SK-N-SH (cell line): ENCODE results near the gene MRM2. TPM values are rescaled to one million over a fixed set of nuclear protein-coding genes. Genes with fewer than 3 reads are reported as not detected.

Experiments used
- CTCF ChIA-PET: fragments of 300-600, 350-600 bp; formaldehyde crosslinking; extraction: SDS; loops from one replicate; lab custom pipeline; 2021; lab: Yijun Ruan, JAX
- POLR2A ChIA-PET: fragments of 350-600 bp; sonication (Branson Sonifier 250); formaldehyde crosslinking; extraction: SDS; loops from one replicate; lab custom pipeline; 2020; ENCODE audit warnings: antibody characterized with exemption, inconsistent platforms; lab: Yijun Ruan, JAX
- DNase-seq: peaks from one replicate; pipeline ENCODE4 v3.0.0; 2012
- H2AFZ ChIP-seq: fragments of 200-600 bp; sonication (generic); 2 replicates; pipeline ENCODE4 v1.8.1; 2016; ENCODE audit warnings: antibody characterized with exemption, mild to moderate bottlenecking, low read depth
- H3F3A ChIP-seq: fragments of 200-600 bp; sonication (generic); replicated peaks from 2 replicates; pipeline ENCODE3; 2016; ENCODE audit warnings: antibody characterized with exemption, mild to moderate bottlenecking; ENCODE audit not compliant: insufficient read depth
- H3K27ac ChIP-seq, 2 experiments: fragments of 200-500 bp in 1 of 2; fragments of 200-600 bp in 1 of 2; sonication (Bioruptor generic) in 1 of 2; sonication (generic), shearing (Covaris generic) in 1 of 2; 2 replicates each; pipeline versions ENCODE4 v1.5.1 to v1.6.1; 2014 to 2016; ENCODE audit warnings: low read depth in 2 of 2, inconsistent platforms in 1 of 2, low read length in 1 of 2, mild to moderate bottlenecking in 1 of 2, mixed read lengths in 1 of 2
- H3K27me3 ChIP-seq: fragments of 200-600 bp; sonication (generic), shearing (Covaris generic); 2 replicates; pipeline ENCODE4 v1.6.1; 2016; ENCODE audit warnings: mixed run types; ENCODE audit not compliant: insufficient read depth
- H3K36me3 ChIP-seq, 2 experiments: fragments of 200-500 bp in 1 of 2; fragments of 200-600 bp in 1 of 2; sonication (Bioruptor generic) in 1 of 2; sonication (generic) in 1 of 2; replicated peaks in 1 of 2; 2 replicates each; pipeline versions ENCODE3 to v1.5.1; 2014 to 2016; ENCODE audit warnings: low read length in 1 of 2, mild to moderate bottlenecking in 1 of 2; ENCODE audit not compliant: insufficient read depth in 2 of 2, control insufficient read depth in 1 of 2
- H3K4me1 ChIP-seq, 2 experiments: fragments of 200-500 bp in 1 of 2; fragments of 200-600 bp in 1 of 2; sonication (Bioruptor generic) in 1 of 2; sonication (generic), shearing (Covaris generic) in 1 of 2; 2 replicates each; pipeline versions ENCODE4 v1.5.1 to v1.6.1; 2014 to 2016; ENCODE audit warnings: low read depth in 1 of 2, low read length in 1 of 2, mixed run types in 1 of 2; ENCODE audit not compliant: insufficient read depth in 2 of 2, control insufficient read depth in 1 of 2
- H3K4me2 ChIP-seq: fragments of 200-600 bp; sonication (generic), shearing (Covaris generic); 2 replicates; pipeline ENCODE4 v1.6.1; 2017; ENCODE audit warnings: mixed run types
- H3K4me3 ChIP-seq, 2 experiments: fragments of 200-500 bp in 1 of 2; fragments of 200-600 bp in 1 of 2; sonication (Bioruptor generic) in 1 of 2; sonication (generic), shearing (Covaris generic) in 1 of 2; 2 replicates each; pipeline versions ENCODE4 v1.5.1 to v1.8.1; 2014 to 2016; ENCODE audit warnings: low read depth in 2 of 2, inconsistent platforms in 1 of 2, low read length in 1 of 2, mild to moderate bottlenecking in 1 of 2, mixed read lengths in 1 of 2, moderate library complexity in 1 of 2
- H3K79me2 ChIP-seq: fragments of 200-600 bp; sonication (generic); 2 replicates; pipeline ENCODE4 v1.8.1; 2017; ENCODE audit warnings: mild to moderate bottlenecking; ENCODE audit not compliant: insufficient read depth
- H3K9ac ChIP-seq: fragments of 200-600 bp; sonication (generic); 2 replicates; pipeline ENCODE4 v1.6.1; 2017; ENCODE audit warnings: mixed run types
- H3K9me2 ChIP-seq: fragments of 200-600 bp; sonication (generic); 2 replicates; pipeline ENCODE4 v1.6.1; 2017; ENCODE audit warnings: mixed run types
- H3K9me3 ChIP-seq: fragments of 200-600 bp; sonication (generic); 2 replicates; pipeline ENCODE4 v1.6.1; 2017; ENCODE audit warnings: mixed run types, mild to moderate bottlenecking, moderate library complexity
- H4K20me1 ChIP-seq: fragments of 200-600 bp; sonication (generic); 2 replicates; pipeline ENCODE4 v1.6.1; 2017; ENCODE audit warnings: mild to moderate bottlenecking, mixed run types; ENCODE audit not compliant: insufficient read depth
- CHD2 ChIP-seq: fragments of 150-350 bp; IDR thresholded peaks from 2 replicates; pipeline ENCODE4 v1.6.1; 2018; ENCODE audit warnings: low read length; ENCODE audit not compliant: partially characterized antibody
- EP300 ChIP-seq, 2 experiments: IDR thresholded peaks; 2 replicates each; pipeline versions ENCODE4 v1.4.0 to v1.6.1; 2012; ENCODE audit warnings: borderline replicate concordance in 1 of 2, low read depth in 1 of 2, low read length in 1 of 2
- EZH2phosphoT487 ChIP-seq: fragments of 200-600 bp; sonication (generic); IDR thresholded peaks from 2 replicates; pipeline ENCODE4 v1.6.1; 2017; ENCODE audit warnings: low read depth, mixed run types, mild to moderate bottlenecking, antibody characterized with exemption, moderate library complexity, borderline replicate concordance
- FOXJ3 ChIP-seq: sonication (generic); formaldehyde crosslinking; IDR thresholded peaks from 2 replicates; pipeline ENCODE4 v1.5.1; 2020; ENCODE audit warnings: mild to moderate bottlenecking, missing genetic modification reagents
- FOXM1 ChIP-seq: IDR thresholded peaks from 2 replicates; pipeline ENCODE4 v1.4.0; 2012; ENCODE audit warnings: low read depth, mild to moderate bottlenecking
- GABPA ChIP-seq: IDR thresholded peaks from 2 replicates; pipeline ENCODE4 v1.4.0; 2012; ENCODE audit warnings: low read depth, mild to moderate bottlenecking
- JUND ChIP-seq: IDR thresholded peaks from 2 replicates; pipeline ENCODE4 v1.4.0; 2012
- NRF1 ChIP-seq: IDR thresholded peaks from 2 replicates; pipeline ENCODE4 v1.6.1; 2012; ENCODE audit warnings: low read depth, mild to moderate bottlenecking, low read length
- RAD21 ChIP-seq: IDR thresholded peaks from 2 replicates; pipeline ENCODE4 v1.6.1; 2012; ENCODE audit warnings: mild to moderate bottlenecking, low read length
- RCOR1 ChIP-seq: fragments of 150-350 bp; IDR thresholded peaks from 2 replicates; pipeline ENCODE4 v1.6.1; 2017; ENCODE audit warnings: antibody characterized with exemption, low read length
- RFX5 ChIP-seq: IDR thresholded peaks from 2 replicates; pipeline ENCODE4 v1.6.1; 2012; ENCODE audit warnings: mild to moderate bottlenecking, improper control_type of control experiment, low read length
- RXRA ChIP-seq: IDR thresholded peaks from 2 replicates; pipeline ENCODE4 v1.4.0; 2012; ENCODE audit warnings: low read depth, mild to moderate bottlenecking, borderline replicate concordance
- TAF1 ChIP-seq: IDR thresholded peaks from 2 replicates; pipeline ENCODE4 v1.6.1; 2012; ENCODE audit warnings: low read depth, mild to moderate bottlenecking, low read length, moderate library complexity, borderline replicate concordance
- TEAD4 ChIP-seq: IDR thresholded peaks from 2 replicates; pipeline ENCODE4 v1.4.0; 2012; ENCODE audit warnings: mild to moderate bottlenecking, borderline replicate concordance; ENCODE audit not compliant: insufficient read depth
- WGBS: methylation state at CpG from one replicate; pipeline ENCODE4 v1.1.6; 2017; ENCODE audit warnings: low lambda C conversion rate; 5-methylcytosine and 5-hydroxymethylcytosine counted together
- polyA plus RNA-seq, 3 experiments: library from polyadenylated mRNA; depleted of rRNA; stranded (reverse); fragments of >200 nt; gene quantifications; 2 replicates each; pipeline ENCODE4 v1.2.3, GENCODE V29; 2012
- TF ChIP-seq, protein P1 (sequence below): fragments of 150-350 bp; IDR thresholded peaks from 2 replicates; pipeline ENCODE4 v1.6.1; 2016; ENCODE audit warnings: mild to moderate bottlenecking, low read depth, low read length
- TF ChIP-seq, protein P2 (sequence below): IDR thresholded peaks from 2 replicates; pipeline ENCODE4 v1.4.0; 2012; ENCODE audit warnings: low read depth, borderline replicate concordance
- TF ChIP-seq, protein P3 (sequence below): IDR thresholded peaks from 2 replicates; pipeline ENCODE4 v1.4.0; 2012; ENCODE audit warnings: low read depth

MRM2 gene
- polyA plus RNA-seq, 1 of the 3 experiments (the other 2 are of a cell fraction): 30.7 TPM

DNA sequence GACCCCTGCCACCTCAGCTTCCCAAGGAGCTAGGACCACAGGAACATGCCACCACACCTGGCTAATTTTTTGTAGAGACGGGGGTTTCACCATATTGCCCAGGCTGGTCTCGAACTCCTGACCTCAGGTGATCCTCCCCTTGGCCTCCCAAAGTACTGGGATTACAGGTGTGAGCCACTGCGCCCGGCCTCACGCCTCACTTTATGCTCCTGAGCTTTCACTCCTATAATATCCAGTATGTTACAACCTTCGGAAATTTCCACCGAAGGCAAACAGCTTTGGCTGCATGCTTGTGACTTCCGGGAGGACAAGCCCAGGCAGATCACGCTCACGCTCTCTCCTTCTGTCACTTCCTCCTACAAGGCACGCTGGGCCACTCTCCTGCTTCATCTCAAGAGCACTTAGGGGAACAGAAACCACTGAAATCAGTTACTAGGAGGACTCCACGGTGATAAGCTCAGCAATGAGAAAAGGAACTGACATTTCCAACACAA is 4.8 kb downstream of the MRM2 start:
- CTCF ChIA-PET: interaction anchor here (1.5 to 2.0 kb wide), 3 partner anchors 11 to 214 kb away, joined by 4 to 8 read pairs (median 5); no protein-coding TSS in a partner anchor
- H3K36me3 ChIP-seq: peaks cover 48% of the 10 kb centered on the region in 2 experiments
- 0 out of 2 replicates have a peak, but pooled peaks cover 6% of the 10 kb centered on the region for H4K20me1 ChIP-seq
- no peaks in the 10 kb centered on the region for H3K9me2 ChIP-seq
- no peak overlapping the region for H3K9ac ChIP-seq
- DNase-seq: no peak
- H3K4me1 ChIP-seq: peaks cover 0 to 10% of the 10 kb centered on the region in 2 experiments; a peak in 1 of 4 replicates
- no peak overlapping the region for H3K27ac ChIP-seq
- no peak overlapping the region for H3K4me3 ChIP-seq
- H3K79me2 ChIP-seq: peaks cover 62% of the 10 kb centered on the region
- no peaks in the 10 kb centered on the region for H3K9me3 ChIP-seq
- H3K27me3 ChIP-seq: no peaks in the 10 kb centered on the region
- peaks cover 30% of the 10 kb centered on the region for H3F3A ChIP-seq
- no peak overlapping the region for H3K4me2 ChIP-seq
- WGBS: 94% methylated on average over 12 of the region's 12 CpGs
- POLR2A ChIA-PET: no interaction called here
- no peak for TF ChIP-seq GABPA
- TF ChIP-seq NRF1: no peak
- TF ChIP-seq CHD2: no peak
- no peak for TF ChIP-seq TEAD4
- TF ChIP-seq FOXM1: no peak
- TF ChIP-seq RCOR1: no peak
- no peak for TF ChIP-seq RXRA
- no peak for TF ChIP-seq RAD21
- no peak for TF ChIP-seq JUND
- TF ChIP-seq RFX5: no peak
- TF ChIP-seq, protein P1, sequence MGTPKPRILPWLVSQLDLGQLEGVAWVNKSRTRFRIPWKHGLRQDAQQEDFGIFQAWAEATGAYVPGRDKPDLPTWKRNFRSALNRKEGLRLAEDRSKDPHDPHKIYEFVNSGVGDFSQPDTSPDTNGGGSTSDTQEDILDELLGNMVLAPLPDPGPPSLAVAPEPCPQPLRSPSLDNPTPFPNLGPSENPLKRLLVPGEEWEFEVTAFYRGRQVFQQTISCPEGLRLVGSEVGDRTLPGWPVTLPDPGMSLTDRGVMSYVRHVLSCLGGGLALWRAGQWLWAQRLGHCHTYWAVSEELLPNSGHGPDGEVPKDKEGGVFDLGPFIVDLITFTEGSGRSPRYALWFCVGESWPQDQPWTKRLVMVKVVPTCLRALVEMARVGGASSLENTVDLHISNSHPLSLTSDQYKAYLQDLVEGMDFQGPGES: no peak
- TF ChIP-seq TAF1: no peak
- TF ChIP-seq, protein P2, sequence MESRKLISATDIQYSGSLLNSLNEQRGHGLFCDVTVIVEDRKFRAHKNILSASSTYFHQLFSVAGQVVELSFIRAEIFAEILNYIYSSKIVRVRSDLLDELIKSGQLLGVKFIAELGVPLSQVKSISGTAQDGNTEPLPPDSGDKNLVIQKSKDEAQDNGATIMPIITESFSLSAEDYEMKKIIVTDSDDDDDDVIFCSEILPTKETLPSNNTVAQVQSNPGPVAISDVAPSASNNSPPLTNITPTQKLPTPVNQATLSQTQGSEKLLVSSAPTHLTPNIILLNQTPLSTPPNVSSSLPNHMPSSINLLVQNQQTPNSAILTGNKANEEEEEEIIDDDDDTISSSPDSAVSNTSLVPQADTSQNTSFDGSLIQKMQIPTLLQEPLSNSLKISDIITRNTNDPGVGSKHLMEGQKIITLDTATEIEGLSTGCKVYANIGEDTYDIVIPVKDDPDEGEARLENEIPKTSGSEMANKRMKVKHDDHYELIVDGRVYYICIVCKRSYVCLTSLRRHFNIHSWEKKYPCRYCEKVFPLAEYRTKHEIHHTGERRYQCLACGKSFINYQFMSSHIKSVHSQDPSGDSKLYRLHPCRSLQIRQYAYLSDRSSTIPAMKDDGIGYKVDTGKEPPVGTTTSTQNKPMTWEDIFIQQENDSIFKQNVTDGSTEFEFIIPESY: no peak
- TF ChIP-seq FOXJ3 (CRISPR knock-in tag): no peak
- TF ChIP-seq EZH2phosphoT487: no peak
- no peak for TF ChIP-seq EP300 (IDR thresholded peaks at IDR 0.05; ENCODE audit: borderline replicate concordance in 1 of 2, low read depth in 1 of 2, low read length in 1 of 2)
- TF ChIP-seq, protein P3, sequence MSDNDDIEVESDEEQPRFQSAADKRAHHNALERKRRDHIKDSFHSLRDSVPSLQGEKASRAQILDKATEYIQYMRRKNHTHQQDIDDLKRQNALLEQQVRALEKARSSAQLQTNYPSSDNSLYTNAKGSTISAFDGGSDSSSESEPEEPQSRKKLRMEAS: no peak
- H2AFZ ChIP-seq: no peak overlapping the region
